Measurements from ENCODE around the gene RASGRP2. TPM values are rescaled to one million over a fixed set of nuclear protein-coding genes. Genes with fewer than 3 reads are reported as not detected.

RASGRP2 gene
- total RNA-seq, 1 donor from 2014 or later, result 1.3 TPM

- DNase-seq (ENCODE audit: extremely low read depth, low read depth, low spot score), result no peak
Observed at GRCh38 chr11:64771861-64772260, 27.9 kb upstream of the RASGRP2 start.

- no peak for DNase-seq (ENCODE audit: extremely low read depth, low read depth, low spot score)
Observed at GRCh38 chr11:64770120-64770519, 26.2 kb upstream of the RASGRP2 start.

- DNase-seq (ENCODE audit: extremely low read depth, low read depth, low spot score), result no peak
Observed at GRCh38 chr11:64769283-64769682, 25.3 kb upstream of the RASGRP2 start.

GRCh38 chr11:64768300-64768694 is 24.4 kb upstream of the RASGRP2 start:
- DNase-seq (ENCODE audit: extremely low read depth, low read depth, low spot score), result no peak

- no peak for DNase-seq (ENCODE audit: extremely low read depth, low read depth, low spot score)
Observed at GRCh38 chr11:64767344-64768299, 23.7 kb upstream of the RASGRP2 start.

GRCh38 chr11:64766881-64767280 is 22.9 kb upstream of the RASGRP2 start:
- no peak for DNase-seq (ENCODE audit: extremely low read depth, low read depth, low spot score)

- no peak for DNase-seq (ENCODE audit: extremely low read depth, low read depth, low spot score)
Observed at GRCh38 chr11:64765851-64766665, 22.1 kb upstream of the RASGRP2 start.

GRCh38 chr11:64765291-64765850 is 21.4 kb upstream of the RASGRP2 start:
- DNase-seq (ENCODE audit: extremely low read depth, low read depth, low spot score), result no peak

- no peak for DNase-seq (ENCODE audit: extremely low read depth, low read depth, low spot score)
Observed at GRCh38 chr11:64764753-64765152, 20.8 kb upstream of the RASGRP2 start.

GRCh38 chr11:64764040-64764611 is 20.2 kb upstream of the RASGRP2 start:
- DNase-seq (ENCODE audit: extremely low read depth, low read depth, low spot score), result no peak

- DNase-seq (ENCODE audit: extremely low read depth, low read depth, low spot score), result no peak
Observed at GRCh38 chr11:64763526-64764039, 19.6 kb upstream of the RASGRP2 start.

GRCh38 chr11:64762674-64763525 is 19.0 kb upstream of the RASGRP2 start:
- no peak for DNase-seq (ENCODE audit: extremely low read depth, low read depth, low spot score)

GRCh38 chr11:64762277-64762673 is 18.3 kb upstream of the RASGRP2 start:
- DNase-seq (ENCODE audit: extremely low read depth, low read depth, low spot score), result no peak

- no peak for DNase-seq (ENCODE audit: extremely low read depth, low read depth, low spot score)
Observed at GRCh38 chr11:64760759-64761420, 16.9 kb upstream of the RASGRP2 start.

- DNase-seq (ENCODE audit: extremely low read depth, low read depth, low spot score), result no peak
Observed at GRCh38 chr11:64759722-64760719, 16.1 kb upstream of the RASGRP2 start, which contains the start of gene PYGM. TSS of gene PYGM (minus strand) at chr11:64759974. CDS start at chr11:64759898, 76 bp downstream.

GRCh38 chr11:64759131-64759721 is 15.3 kb upstream of the RASGRP2 start:
- no peak for DNase-seq (ENCODE audit: extremely low read depth, low read depth, low spot score)

- DNase-seq (ENCODE audit: extremely low read depth, low read depth, low spot score), result no peak
Observed at GRCh38 chr11:64758330-64759079, 14.6 kb upstream of the RASGRP2 start.

Data from glomerular endothelial cell (primary cell).